AG20443 (cell line): ENCODE data around the gene KCND2.
A peak's percentile ranks its signal among the peaks of the same experiment; 100 is the strongest.
"Not testable (repeated sequence)": the region's sequence is repeated elsewhere in the genome, so short reads cannot be mapped to it uniquely, and the experiment has no call there.

ENCODE experiments used
- DNase-seq: peaks from one replicate; pipeline ENCODE4 v3.0.0; 2012; ENCODE audit warnings: low spot score, mixed read lengths

Gene KCND2

DNA sequence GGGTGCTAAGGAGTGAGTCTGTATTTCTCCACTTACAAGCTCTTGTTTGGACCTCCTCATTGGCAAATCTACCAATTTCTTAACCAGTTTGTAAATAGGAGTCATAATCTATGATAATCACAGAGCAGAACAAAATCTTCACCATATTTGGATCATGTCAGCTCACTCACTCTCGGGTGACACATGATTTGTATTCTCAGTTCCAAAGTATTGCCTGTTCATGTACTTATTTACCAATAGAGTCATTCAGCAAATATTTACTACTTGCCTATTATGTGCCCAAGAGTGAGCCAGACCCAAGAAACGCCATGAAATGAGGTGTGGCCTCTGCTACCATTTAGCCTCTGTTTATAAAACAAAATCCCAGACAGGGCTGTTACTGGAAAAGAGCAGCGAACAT lies 470.2 kb downstream of the KCND2 start:
- no peak for DNase-seq

DNA sequence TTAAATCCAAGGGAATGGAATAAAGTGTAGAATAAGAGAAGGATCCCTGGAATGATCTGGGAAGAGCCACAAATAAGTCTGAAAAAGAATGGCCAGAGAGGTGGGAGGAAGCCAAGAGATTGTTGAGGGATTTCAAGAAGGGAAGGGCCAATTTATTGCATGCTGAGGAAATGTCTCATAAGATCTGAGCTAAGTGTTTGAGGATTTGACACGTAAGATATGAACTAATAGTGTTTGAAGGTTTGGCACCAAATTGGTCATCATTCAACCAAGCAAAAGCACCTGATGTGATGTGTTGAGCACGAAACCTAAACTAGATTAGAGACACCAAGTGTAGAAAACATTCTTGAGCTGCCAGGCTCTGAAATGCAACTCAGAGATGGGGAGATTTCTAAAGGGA lies 487.1 kb downstream of the KCND2 start:
- no peak for DNase-seq

DNA sequence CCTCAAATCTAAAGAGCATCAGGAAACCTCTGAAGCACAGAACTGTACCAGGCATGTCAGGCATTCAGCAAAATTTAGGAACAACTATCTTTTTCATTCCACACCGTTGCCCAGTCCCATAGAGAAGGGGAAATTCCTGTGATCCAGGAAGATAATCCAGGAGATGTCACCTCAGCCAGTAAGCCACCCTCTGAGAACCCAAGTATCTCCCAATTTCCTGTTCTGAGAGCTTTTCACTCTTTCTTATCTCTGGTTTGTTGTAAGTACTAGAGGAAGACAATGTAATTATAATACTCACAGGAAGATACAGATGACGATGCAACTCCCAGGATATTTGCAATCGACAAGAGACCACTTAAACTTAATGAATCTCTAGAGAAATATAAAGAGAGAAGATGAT lies 487.9 kb downstream of the KCND2 start:
- no peak for DNase-seq

DNA sequence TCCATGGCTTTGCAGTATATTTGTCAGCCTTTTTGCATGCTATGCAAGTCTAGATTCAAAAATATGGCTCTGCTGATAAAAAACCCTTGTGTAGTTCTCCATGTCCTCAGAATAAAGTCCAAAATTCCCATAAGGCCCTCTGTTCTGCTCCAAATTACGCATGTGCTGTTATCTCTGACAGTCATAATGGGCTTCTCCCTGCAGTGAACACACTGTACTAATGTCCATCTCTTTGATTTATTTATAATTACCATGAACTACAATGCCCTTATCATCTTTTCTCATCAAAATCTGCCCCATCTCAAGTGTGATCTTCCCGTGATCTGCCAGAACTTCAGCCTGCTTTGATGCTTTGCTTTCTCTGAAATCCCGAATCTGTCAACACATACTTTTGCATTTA lies 497.2 kb downstream of the KCND2 start:
- DNase-seq, result no peak

DNA sequence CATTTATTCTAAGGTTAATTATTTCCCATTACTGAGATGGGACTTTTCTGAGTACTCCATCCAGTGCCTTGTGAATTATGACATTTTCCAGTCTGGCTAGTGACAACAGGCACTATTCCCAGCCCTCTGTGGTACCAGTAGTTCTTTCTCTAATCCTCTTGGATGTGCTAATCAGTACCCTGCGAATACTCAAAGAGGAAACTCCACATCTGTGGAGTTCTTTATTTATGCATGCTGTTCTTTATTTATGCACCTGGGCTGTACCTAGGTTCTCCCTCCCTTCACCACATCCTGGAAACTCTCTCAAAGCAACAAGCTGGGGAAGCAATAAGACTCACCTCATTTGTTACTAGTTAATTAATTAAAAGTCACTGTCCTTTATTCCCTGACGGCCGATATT lies 501.5 kb downstream of the KCND2 start:
- no peak for DNase-seq

DNA sequence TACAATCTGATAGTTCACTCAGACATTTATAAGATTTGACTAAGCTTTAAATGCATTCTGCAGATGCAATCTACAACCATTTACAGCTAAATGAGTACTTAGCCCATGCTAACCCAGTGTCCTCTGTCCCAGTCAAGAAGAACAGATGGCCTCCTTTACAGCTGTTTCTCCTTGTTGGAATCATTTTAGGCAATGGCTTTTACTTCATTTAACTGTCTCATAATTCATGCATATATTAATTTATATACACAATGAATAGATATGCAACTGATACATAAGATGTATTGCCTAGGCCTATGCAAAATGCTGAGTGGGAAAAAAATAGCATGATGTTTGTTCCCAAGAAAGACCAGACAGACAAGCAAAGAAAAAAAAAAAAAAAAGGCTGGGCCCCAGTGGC lies 502.8 kb downstream of the KCND2 start:
- no peak for DNase-seq

DNA sequence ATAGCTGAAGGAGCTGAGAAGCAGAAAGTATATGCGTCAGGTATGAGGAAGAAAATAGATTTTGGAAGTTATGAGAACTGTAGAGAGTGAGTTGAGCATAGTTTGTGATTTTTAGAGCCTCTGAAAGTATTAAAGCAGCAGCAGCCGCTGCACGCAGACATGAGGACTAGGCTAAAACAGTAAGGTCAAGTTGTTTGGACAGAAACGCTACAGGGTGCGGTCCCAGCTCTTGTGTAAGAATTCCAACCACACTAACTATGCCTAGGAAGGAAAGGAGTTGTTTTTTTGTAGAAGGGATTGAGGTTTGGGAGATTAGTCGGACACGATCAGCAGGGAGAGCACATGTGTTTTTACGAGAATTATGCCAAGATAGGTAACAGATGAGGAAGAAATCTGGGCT lies 506.1 kb downstream of the KCND2 start:
- not testable (repeated sequence) for DNase-seq

DNA sequence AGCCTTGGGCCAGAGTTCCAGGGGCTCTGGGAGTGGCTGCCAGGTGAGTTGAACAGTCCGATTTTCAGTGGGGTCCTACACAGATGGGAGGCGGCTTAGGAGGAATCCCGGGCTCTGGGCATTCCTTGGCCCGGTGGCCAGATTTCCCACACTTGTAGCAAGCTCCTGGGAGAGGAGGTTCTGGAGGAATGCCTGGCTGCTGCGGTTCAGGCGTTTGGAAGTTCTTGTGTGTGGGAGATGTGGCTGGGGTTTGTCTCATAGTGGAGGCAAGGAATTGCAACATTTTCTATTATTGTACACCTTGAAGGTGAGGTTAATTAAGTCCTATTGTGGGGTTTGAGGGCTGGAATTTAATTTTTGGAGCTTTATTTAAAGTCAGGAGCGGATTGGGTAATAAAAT lies 507.5 kb downstream of the KCND2 start:
- DNase-seq, result not testable (repeated sequence)

DNA sequence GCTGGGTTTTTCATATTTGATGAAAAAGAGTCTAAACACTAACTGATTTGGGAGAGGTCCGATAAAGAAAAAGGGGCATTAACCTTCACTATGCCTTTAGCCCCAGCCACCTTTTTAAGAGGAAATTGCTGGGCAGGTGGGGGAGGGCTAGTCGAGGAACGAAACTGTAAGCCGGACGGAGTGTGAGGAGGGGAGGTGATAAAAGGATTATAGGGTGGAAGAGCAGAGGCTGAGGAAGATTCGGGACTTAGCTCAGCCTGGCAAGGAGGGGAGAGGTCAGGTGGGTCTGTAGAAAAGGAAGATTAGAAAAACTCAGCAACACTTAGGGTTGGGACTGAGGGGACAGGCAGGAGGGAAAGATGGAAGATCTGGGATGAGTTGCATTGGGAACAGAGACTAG lies 508.0 kb downstream of the KCND2 start:
- DNase-seq, result no peak

DNA sequence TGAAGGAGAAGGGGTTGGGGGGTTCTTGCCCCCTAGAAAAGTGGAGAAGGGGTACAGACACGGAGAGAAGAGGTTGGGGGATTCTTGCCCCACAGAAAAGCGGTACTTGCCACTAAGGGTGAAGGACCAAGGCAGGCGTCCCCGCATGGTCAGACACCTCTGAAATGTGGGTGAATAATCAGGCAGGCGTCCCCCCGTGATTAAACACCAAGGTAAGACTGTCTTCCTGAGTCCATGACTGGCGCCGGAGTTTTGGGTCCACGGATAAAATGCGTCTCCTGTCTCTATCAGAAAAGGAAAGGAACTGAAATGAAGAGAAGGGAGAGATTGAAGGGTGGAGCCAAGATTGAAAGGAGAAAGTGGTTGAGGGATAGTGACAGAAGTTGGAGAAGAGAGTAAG lies 508.9 kb downstream of the KCND2 start:
- DNase-seq, result not testable (repeated sequence)

DNA sequence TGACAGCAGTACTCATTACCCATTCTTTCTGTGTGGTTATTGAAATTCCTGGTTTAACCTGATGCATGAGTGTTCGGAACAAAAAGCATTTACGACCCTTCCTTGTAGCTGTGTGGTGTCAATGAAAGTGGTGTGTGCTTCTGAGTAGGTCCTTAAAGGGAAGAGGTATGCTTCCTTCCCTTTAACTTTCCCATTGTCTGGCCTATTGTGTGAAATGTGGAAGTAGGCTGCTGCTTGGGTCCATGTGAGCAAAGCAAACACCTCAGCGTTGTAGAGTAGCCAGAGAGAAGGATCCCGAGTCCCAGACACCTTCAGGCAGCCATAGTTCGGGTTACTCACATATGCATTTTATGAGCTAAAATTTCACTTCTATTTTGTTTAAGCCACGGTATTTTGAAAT lies 510.3 kb downstream of the KCND2 start:
- DNase-seq, result no peak

DNA sequence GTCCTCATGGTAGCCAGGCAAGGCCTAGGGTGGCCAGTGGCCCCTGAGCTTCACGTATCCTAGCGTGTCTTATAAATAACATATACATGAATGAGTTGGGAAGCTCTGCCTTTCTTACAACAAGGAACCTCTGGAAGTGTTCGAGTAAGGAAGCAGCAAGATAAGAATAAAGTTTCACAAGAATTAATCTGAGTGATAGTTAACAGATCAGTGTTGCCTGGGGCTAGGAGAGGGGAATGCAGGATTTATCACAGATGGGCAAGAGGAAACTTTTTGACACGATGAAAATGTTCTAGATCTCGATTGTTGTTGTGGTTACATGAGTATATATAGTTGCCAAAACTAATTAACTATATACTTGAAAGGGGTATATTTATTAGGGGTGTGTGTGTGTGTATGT lies 510.7 kb downstream of the KCND2 start:
- DNase-seq, result no peak

DNA sequence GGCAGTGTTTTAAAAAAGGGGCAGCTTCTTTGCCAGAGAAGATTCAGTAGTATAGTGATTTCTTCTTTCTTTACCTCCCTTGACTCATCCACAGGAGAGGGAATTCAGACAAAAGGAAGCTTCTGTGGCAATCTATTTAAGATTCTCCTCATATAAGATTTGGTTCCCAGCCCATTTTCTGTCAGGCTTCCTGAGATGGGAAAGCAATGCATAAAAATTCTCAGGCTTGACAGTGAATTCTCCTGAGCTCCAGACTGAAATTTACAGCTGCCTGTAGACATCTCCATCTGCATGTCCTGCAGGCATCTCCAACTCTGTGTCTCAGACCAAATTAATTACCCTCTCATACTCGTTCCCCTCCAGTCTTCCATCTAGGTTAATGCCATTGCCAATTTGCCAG lies 512.1 kb downstream of the KCND2 start:
- no peak for DNase-seq

DNA sequence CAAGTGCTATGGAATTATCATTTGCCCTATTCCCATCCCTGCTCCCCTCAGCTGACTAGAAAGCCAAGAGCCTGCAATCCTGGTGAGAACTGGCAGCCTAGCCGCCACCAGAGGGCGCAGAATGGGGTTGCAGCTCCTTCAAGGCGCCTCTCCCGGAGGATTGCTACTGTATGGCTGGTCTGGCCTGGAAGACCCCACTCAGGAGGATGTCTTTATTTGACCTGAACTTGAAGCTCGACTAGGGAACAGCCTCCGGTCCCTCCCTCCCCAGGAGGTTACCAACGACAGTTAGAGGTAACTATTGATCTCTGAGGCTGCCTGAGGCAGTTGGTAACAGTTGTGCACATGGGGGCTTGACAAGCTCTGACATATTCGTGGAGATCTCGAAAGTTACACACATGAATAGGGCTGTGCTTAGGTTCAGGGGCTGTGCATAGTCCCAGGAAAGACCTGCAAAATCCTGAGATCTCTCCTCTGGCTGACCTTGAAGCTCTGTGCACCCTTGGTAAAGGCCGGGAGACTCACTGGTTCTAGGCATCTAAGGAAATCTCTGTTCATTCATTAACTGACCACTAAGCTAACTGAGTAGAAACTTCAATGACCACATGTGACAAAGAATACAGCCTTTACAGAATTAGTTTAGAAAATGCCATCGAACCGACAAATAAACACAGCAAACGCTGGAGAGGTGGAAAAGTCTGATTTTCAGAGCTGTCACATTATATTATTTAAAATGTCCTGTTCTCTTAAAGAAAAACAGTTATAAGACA lies 519.3 kb downstream of the KCND2 start:
- DNase-seq, result peak; percentile 84

DNA sequence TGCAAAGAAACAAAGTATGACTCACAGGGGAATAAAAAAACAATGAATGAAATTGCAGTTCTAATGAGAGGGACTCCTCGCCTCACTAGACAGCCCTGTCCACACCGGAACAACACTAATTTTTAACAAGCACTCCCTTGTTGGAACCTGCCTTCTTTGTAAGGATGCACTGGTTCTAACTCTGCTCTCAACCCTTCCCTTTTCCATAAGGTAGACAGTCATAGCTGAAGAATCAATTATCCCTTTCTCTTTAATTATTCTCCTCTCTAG lies 519.8 kb downstream of the KCND2 start:
- DNase-seq, result no peak

DNA sequence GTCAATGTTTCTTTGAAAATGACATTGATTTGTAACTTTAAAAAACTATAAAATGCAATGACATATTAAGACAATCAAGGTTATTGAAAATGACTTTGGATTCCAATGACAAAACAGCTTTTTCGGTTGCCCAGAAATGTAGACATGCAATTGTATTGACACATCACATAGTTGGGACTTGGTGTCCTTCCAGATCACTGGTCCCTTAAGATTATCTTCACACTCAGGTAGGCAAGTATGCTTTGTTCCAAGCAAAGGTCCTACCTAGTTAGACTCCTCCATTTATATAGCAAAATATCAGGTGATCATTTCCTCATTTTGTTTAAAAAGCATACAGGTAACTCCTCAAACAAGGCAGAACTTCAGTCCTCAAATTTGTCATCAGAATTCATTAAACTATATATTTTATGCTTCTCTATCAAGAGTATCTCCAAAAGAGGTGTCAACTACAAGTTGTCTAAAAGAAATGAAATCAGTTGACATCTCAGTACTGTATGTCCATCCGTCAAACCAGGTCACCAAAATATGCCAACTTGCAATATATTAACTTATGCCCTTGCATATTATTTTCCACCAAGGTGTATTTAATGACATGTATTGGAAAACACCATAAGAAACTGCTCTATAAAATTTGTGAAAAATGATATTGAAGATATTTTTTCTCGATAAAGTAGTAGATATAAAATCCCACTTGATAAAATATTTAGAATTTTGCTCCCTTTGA lies 520.4 kb downstream of the KCND2 start:
- DNase-seq, result no peak

DNA sequence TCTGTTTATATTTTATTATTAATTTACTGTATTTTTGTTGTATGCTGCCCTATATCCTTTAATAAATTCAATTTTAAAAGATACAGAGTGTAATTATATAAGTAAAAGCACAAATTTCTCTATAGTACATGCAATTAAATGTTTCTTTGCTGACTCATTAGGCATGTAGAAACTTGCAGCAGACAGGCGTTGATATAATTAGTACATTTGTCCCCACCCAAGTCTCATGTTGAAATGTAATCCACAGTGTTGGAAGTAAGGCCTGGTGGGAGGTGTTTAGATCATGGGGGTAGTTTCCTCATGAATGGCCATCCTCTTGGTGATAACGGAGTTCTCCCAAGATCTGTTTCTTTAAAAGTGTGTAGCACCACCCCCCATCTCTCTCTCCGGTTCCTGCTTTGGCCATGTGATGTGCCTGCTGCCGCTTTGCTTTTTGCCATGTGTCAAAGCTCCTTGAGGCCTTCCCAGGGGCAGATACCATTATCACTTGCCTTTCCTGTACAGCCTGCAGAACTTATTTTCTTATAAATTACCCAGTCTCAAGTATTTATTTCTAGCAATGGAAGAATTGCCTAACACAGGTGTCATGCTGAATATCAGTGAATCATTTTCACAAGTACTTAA lies 521.2 kb downstream of the KCND2 start:
- no peak for DNase-seq

DNA sequence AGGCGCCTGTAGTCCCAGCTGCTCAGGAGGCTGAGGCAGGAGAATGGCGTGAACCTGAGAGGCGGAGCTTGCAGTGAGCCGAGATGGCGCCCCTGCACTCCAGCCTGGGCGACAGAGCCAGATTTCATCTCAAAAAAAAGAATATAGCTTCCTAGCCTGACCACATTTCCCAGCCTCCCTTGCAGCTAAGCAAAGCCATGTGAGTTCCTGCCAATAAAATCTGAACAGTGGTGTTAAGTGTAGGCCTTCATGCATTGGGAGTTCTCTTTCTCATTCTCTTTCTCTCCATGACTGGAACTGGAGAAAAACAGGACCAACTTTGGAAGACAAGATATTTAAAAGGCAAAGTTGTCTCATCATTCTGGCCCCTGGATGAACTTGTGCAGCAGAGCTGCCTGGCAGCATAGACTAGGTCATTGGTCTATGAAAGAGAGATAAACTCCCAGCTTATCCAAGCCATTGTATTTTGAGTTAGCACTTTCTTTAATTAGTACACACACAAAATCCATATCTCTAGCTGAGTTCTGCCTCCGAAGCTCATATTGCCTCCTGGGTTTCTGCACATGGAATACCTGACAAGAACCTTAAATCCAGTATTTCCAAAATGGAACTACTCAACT lies 524.2 kb downstream of the KCND2 start:
- no peak for DNase-seq

DNA sequence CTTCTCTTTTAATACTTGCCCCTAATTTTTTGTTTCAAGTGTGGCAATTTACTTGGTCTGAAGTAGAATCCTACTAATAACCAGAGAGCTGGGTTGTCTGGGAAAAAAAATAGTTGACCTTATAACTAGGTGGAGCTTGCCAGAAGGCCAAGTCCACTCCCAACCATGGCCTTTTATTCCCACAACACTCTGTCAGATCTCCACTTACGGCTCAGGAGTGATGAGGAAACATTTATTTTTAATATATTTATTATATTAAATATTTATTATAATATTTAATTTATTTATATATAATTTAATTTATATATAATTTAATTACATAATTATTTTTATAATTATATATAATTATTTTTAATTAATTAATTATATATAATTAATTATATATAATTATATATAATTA lies 526.2 kb downstream of the KCND2 start:
- DNase-seq, result no peak
